Right lobe of liver (tissue), 4 donors: ENCODE measurements around the gene PPP1R12B.
"Not testable (repeated sequence)": the region's sequence is repeated elsewhere in the genome, so short reads cannot be mapped to it uniquely, and the experiment has no call there.

Experiments used
- POLR2A ChIP-seq: fragments of 450-650 bp; IDR thresholded peaks from one replicate; pipeline ENCODE4 v1.6.1; 2017; ENCODE audit warnings: antibody characterized with exemption, mild to moderate bottlenecking
- TF ChIP-seq, protein P1 (sequence below), 4 donors: fragments of 200-600 bp in 3 of 4; fragments of 450-650 bp in 1 of 4; IDR thresholded peaks; one replicate each; pipeline versions ENCODE4 v1.5.1 to v1.8.0; 2016 to 2022; ENCODE audit warnings: antibody characterized with exemption in 4 of 4, mild to moderate bottlenecking in 2 of 4
- donor health status: DM: no; HTN: no; CAD: no.
- donor health status: DM: no; HTN: no; CAD: no.
- donor health status: DM: no; HTN: yes; CAD: no.

DNA sequence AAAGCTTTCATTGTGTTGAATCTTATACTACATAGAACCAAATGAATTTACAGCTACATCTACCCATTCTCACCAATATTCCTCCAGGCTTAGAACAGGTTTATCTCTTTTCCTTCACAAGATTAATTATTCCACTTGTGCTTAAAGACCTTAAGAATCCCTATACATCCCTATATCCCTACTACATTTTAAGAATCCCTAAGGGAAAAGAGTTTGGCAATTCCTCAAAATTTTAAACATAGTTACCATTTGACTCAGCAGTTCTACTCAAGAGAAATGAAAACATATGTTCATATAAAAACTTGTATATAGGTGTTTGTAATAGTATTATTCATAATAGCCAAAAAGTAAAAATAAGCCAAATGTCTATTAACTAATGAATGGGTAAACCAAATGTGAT lies 140.6 kb downstream of the PPP1R12B start:
- not testable (repeated sequence) for TF ChIP-seq POLR2A
- TF ChIP-seq, protein P1, sequence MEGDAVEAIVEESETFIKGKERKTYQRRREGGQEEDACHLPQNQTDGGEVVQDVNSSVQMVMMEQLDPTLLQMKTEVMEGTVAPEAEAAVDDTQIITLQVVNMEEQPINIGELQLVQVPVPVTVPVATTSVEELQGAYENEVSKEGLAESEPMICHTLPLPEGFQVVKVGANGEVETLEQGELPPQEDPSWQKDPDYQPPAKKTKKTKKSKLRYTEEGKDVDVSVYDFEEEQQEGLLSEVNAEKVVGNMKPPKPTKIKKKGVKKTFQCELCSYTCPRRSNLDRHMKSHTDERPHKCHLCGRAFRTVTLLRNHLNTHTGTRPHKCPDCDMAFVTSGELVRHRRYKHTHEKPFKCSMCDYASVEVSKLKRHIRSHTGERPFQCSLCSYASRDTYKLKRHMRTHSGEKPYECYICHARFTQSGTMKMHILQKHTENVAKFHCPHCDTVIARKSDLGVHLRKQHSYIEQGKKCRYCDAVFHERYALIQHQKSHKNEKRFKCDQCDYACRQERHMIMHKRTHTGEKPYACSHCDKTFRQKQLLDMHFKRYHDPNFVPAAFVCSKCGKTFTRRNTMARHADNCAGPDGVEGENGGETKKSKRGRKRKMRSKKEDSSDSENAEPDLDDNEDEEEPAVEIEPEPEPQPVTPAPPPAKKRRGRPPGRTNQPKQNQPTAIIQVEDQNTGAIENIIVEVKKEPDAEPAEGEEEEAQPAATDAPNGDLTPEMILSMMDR (IDR thresholded peaks at IDR 0.05), result not testable (repeated sequence)
